GM19468 (cell line): ENCODE results near the gene IRX5.

ENCODE experiments used
- ATAC-seq: cut with Tn5 transposase; IDR thresholded peaks from one replicate; pipeline ENCODE4 v1.9.1; 2021; ENCODE audit warnings: mild to moderate bottlenecking, moderate library complexity, moderate number of reproducible peaks; ENCODE audit not compliant: unreplicated experiment; ENCODE audit errors: extremely low read depth

Gene IRX5

DNA sequence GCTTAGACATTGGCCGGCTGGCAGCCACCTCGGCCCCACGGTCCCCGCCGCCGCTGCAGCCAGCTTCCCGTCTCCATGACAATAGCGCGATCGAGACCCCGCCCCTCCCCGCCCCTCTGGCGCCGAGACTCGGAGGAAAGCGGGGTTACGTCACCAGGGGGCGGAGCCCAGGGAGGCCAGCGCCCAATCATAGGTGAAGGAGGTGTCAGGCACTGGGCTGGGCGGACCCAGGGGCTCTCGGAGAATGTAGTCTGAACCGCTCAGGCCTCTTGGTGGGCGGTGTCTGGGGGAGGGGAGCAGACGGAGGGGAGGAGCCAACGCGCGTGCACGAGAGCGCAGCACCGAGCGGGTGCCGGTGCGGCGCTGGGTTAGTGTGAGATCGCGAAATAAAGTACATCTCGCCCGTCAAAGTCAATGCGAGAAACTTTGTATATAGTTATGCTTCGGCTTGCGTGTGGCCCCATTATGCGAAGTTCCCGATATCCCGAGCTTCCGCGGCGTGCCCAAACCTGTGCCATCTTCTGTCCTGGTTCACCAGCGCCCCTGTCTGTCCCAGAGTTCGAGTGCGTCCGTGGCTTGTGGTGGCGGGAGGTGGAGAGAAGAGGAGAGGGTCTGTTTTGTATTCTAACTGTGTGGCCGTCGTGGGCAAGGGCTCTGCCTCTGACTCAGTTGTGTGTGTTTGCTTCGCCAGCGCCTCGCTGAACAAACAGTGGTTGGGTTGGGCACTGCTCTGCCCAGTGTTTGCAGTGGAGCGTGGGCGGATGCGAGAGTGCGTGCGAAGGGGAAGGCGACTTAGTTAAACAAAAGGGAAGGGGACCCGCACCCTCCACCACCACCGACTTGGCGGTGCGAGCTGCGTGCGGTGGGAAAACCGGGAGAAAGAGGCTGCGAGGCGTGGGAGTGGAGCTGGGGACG, 1.3 kb upstream of the IRX5 start:
- ATAC-seq: peak; percentile 75

DNA sequence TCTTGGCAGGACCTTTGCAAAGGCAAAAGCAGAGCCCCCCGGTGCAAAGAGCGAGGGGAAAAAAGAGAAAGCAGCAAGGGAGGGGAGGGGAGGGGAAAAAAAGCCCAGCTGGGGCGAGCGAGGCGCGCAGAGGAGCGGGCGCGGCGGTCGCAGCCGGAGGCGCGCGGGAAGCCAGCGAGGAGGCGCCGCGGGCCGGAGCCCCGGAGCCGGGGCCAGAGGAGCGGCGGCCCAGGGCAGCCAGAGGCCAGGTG, 129 bp downstream of the IRX5 start:
- ATAC-seq: no peak

DNA sequence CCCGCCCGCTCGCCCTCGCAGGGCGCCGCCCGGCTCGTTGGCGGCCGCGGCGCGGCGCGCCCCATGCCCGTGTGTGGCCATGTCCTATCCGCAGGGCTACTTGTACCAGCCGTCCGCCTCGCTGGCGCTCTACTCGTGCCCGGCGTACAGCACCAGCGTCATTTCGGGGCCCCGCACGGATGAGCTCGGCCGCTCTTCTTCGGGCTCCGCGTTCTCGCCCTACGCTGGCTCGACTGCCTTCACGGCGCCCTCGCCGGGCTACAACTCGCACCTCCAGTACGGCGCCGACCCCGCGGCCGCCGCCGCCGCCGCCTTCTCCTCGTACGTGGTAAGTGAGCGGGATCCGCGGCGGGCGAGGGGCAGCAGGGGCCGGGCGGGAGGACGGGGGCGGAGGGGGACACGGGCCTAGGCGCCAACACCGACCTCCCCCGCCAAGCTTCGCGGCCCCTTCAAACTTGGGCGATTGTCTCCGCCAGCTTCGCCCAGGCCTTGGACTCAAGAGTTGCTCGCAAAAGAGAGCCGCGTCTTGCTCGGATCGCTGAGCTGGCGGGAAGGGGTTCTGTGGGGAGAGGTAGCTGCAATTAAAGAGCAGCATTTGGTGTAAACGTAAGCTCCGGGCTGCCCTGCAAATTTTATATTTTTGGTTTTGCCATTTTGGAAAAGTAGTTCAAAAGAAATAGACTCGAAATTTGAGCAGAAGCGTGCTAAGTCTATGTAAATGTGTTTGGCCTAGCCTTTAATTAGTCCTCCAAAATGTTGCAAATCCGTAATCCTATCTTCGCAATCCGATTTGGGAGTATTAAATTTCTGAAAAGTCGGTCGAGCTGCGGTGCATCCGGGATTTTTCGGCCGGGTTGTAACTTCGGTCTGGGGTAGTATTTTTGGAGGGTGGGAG, 702 bp downstream of the IRX5 start:
- no peak for ATAC-seq

DNA sequence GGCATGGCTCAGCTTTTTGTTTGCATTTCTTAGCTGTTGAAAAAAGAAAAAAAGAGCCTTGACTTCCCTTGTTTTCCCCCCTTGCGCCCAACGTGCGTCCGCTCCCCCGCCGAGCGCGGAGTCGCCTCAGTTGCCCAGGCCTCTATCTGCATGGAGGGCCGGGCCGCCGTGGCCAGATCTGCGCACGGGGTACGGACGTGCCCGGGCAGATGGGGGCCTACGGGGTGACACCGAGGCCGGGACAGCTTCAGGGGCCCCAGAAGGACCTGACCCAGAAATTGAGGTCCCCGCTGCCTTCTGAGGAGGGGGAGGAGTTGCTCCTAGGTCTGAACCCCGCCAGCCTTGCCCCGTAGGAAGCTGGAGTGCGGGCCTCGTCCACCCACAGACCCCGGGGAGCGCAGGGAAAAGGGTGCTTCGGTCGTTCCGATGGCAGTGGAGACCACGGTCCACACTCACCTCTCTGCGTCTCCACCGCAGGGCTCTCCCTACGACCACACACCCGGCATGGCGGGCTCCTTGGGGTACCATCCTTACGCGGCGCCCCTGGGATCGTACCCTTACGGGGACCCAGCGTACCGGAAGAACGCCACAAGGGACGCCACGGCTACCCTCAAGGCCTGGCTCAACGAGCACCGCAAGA, 1.5 kb downstream of the IRX5 start:
- no peak for ATAC-seq

DNA sequence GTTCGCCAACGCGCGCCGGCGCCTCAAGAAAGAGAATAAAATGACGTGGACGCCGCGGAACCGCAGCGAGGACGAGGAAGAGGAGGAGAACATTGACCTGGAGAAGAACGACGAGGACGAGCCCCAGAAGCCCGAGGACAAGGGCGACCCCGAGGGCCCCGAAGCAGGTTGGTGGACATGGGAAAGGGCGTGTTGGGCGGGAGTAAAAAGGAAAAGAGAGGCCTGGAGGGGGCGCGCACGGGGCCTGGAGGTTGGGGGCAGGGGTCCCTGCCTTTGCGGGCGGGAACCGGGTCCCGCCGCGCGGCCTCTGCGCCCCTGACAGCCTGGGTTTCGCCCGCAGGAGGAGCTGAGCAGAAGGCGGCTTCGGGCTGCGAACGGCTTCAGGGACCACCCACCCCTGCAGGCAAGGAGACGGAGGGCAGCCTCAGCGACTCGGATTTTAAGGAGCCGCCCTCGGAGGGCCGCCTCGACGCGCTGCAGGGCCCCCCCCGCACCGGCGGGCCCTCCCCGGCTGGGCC, 2.1 kb downstream of the IRX5 start:
- no peak for ATAC-seq

DNA sequence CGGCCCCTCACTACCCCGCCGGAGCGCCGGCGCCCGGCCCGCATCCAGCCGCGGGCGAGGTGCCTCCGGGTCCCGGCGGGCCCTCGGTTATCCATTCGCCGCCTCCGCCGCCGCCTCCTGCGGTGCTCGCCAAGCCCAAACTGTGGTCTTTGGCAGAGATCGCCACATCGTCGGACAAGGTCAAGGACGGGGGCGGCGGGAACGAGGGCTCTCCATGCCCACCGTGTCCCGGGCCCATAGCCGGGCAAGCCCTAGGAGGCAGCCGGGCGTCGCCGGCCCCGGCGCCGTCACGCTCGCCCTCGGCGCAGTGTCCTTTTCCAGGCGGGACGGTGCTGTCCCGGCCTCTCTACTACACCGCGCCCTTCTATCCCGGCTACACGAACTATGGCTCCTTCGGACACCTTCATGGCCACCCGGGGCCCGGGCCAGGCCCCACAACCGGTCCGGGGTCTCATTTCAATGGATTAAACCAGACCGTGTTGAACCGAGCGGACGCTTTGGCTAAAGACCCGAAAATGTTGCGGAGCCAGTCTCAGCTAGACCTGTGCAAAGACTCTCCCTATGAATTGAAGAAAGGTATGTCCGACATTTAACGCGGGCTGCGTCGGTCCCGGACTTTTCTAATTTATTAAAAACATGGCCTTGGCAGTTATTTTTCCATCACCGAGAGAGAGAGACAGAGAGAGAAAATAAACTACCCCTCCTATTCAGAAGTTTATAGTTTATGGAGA, 2.8 kb downstream of the IRX5 start:
- ATAC-seq: no peak

DNA sequence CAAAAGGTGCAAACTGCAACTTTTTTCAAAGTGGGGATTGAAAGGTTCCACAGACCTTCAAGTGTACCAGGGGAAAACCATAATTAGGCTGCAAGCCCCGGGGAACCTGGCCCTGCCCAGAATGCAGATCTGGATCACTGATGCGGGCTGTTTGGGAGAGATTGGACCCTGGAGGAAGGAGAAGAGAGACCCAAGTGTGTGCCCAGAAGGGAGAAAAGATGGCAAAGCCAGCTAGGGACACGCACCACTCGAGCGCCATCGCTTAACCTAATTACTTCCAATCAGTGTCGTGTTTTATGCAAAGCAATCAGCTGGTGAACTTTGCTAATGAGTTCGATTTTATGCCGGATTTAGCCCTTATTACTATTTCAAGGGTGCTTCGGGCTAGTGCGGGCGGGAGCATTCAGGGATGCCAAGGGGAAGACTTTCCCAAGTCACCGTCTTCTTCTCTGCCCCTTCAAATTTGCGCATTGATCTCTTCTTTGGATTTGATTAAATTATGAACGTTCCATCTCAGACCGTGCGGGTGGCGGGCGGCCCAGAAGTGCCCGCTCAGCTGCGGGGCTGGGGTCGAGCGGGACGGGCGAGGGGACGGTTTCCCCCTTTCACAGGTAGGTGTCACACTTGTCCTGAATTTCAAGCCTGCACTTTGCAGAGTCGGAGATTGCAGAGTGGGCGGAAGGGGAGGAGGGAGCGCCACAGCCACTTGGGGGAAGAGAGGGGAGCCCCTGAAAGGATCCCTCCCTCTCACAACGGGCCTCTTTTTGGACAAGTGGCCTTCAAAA, 4.0 kb downstream of the IRX5 start:
- no peak for ATAC-seq

DNA sequence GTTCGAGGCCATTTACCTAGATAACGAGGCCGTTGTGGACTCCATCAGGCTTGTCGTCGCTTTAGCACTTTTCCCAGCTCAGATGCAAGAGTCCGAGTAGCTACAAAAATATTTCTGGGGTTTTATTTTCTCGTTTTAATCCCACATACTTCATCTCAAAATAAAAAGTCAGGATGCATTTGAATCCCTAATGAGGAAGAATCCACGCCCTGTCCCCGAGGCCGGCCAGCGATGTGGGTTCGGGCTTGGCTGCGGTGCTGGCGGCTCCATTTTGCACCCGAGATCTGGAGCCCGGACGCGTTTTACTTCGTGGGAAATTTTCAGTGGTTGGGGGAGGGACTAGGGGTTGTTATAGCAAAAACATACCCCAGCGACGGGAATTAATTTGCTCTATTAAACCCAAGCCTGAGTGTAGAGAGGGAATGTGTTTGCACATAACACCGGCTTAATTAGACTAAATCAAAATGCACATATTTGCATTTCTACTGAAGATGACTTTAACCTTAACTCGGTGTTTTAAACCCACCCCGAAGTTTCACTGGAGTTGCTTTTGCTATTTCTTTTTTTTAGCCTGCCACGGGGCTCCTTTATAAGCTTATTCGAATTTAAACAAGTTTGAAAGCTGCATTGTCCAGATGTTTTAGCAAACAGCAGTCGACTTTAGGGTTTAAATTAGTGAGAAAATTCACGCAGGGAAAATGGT, 4.8 kb downstream of the IRX5 start:
- ATAC-seq: no peak

DNA sequence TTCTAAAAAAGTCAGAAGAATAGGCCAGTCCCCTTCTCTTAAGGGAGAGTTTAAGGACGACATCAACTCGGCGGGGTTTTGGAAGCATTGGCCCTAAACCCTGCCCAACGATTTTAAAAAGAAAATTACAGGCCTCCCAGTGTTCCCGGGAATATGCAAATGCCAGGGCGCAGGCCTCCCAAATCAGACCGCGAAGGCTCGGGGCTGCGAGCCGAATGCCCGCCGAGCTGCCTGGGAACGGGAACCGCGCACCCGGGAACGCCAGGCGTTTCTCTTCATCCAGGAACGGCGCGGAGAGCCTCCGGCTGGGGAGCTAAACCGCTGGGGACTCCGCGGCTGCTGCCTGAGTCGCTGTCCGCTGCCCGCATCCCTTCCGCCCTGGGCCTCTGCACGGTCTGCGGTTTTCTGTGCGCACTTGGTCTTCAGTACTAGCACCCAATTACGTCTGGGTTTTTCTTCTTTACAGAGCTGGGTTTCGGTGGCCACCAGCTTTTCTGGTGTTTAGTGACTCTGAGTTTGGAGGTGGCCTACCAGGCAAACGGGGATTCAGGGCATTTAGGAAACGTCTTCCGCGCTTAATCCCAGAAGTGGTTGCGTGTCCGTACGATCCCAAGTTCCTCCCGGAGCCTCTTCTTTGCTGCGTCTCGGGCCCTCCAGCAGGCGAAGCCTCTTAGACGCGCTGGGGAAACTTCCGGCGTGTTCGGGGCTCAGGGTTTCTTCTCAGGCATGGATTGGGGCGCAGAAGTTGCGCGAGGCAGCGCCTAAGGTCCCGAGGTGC, 5.7 kb downstream of the IRX5 start:
- ATAC-seq: no peak

DNA sequence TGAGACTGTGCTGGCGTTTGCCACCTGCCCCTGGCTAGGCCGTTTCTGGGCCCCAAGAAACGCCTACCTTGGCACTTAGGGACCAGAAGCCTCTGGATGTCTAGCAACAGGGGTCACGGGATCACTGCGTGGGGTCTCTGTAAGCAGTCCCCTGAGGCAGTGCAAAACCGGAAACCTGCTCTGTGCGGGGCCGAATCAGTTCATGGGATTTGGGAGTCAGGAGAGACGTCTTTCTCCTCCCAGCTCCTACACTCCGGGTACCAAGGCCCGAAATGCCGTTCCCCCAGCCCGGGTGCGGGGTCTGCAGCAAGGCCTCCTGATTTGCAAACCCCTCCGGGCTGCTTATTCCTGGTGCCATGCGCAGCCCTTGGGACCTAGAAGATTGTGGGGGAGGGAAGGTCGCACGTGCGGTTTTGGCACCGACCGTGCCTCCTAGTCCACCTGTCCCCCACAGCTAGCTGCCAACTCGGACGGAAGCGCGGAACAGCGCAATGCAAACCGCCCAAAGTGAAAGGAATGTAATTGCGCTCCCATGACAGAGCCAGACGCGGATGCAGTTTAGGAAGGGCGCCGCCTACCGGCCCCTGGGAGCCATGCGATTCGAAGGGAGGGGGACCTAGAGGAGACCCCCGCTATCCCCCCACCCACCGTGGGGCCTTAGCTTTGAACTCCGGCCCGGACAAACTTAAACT, 6.5 kb downstream of the IRX5 start:
- no peak for ATAC-seq

DNA sequence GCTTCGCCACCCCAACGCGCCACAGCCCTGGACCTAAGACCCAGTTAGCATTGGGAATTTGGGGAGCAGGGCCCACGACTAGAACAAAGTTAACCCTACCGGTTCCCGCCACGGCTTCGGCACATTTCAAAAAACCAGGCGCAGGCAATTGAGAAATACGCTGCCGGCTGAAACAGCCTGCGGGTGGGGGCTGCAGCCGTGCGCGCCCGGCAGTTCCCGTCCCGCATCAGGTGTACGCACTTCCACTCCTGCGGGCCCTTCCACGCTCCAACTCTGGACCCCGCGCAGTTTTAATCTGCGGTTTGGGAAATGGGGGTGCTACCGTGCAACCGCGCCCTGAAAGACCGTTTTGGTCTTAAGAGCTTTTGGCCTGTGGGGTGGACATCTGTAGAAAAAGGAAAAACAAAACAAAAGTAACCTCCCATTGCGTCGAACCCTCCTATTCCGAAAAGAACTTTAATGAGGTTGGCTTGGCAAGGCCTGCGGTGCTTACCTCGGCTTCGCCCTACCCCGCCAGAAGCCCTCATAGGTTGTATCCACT, 7.1 kb downstream of the IRX5 start:
- ATAC-seq: no peak

DNA sequence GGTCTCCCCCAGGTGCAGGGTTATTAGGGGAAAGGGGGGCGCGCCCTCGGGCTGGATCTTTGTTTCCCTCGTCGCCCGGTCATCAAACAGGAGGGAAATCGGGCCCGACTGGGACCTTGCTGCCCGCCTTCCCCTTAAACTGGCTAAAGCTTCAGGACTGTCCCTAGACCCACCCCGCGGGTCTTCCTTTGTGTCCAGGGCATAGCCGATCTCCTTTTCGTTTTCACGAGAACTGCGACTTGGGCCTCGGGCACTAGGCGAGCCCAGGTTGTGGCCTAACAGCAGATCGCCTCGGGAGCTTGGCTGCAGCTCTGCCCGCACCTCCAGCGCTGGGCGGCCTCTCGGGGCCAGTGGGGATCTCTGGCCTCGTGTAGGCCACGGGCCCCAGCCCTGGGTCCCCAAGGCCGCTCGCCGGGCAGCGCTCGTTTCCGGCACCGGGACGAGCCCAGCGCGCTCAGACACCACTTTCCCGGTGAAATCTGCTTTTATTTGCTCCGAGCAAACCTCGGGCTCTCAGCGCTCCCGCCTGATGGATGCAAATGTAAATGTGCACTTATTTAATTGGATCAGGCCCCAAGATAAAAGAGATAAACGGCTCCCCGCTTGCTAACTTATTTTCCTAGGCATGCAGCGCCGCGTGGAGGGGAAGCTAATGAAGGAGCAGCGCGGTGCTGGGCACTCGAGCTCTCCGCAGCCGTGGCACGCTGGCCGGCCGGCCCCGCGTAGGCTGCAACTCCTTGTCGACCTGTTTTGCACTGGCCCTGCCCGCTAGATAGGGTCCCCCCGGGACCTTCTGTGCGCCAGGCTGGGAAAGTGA, 7.8 kb downstream of the IRX5 start:
- ATAC-seq: no peak

DNA sequence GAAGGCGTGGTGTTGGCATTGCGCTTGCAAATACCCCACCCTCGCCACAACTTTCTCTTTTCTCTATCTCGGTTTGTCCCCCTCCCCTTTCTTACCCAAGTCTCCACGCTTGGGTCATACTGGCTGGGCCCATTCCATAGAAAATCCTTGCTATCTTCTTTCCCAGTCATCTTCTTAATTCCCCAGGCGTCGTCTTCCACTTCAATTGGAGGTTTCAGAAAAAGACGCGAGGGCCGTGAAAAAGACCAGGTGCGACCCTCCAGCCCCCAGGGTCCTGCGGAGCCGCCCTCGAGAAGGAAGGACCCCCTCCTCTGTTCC, 8.3 kb downstream of the IRX5 start:
- ATAC-seq: no peak

DNA sequence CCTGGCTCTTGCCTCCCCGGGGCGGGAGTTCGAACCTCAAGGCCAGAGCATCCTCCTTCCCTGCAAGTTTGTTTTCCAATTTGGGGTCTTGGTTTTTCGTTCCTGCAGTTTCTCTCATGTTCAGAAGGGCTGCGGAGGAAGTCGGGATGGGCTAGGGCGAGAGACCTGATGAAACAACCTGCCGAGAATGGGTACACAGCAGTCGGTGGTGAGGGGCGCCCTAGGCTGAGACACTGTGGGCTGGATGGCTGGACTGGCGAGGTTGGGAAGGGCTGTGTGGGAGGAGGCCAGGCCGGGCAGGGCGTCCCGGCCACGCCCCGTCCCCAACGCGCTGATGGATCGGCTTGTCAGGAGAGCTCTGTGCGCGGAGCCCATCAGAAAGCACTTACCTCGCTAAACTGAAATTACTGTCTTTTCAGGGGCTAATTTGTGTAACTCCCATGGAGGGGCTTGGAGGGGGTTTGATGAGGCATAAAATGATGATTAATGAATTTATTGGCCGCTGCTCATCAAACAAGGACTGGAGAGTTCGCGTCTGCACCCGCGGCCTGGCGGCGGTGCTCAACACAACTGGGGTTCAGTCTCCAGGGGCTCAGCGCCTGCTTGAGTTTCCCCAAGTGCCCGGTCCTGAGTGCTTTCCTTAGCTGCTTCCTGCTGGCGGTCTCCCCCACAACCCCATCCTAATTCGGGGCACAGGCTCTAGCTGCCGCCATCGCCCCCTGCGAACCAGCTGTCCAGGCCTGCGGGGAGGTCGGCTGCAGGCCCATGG, 9.0 kb downstream of the IRX5 start:
- ATAC-seq: no peak

DNA sequence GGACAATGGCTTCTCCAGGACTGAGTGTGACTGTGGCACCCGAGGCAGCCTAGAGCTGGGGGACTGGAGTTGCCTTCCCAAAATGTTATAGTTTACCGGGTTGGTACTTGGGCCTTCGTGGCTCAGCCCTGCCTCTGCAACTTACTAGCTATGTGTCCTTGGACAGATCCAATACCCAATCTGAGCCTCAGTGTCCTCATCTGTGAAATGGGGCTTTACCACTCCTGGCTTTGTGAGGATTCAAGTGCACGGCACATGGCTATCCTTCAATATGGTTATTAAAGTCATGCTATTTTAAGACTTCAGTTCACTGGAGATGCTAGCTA, 9.6 kb downstream of the IRX5 start:
- ATAC-seq: no peak

DNA sequence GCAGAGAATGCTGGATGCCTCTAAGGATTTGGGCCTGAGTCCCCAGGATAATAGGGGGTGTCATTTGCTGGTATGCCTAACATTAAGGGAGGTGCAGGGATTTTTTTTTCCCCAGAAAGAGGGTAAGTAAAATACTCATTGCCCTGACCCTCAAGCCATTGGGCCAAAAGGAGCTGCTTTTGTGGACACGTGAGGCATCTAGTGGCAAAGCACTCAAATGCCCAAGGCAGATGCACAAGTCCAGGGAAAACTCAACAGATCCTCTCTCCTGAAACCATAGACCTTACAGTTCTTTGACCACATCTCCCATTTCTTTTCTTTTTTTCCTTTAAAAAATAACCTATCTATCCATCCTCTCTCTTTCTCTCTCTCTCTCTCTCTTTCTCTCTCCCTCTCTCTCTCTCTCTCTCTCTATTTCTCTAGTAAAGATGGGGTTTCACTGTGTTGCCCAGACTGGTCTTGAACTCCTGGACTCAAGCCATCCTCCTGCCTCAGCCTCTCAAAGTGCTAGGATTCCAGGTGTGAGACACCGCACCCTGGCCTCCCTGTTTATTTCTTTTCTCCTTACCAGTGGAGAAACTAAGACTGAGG, 11.8 kb downstream of the IRX5 start:
- ATAC-seq: no peak
